Epithelial cell of proximal tubule (primary cell): Measurements from ENCODE around the gene OOSP4B. TPM values are rescaled to one million over a fixed set of nuclear protein-coding genes. Genes with fewer than 3 reads are reported as not detected.
A peak's percentile ranks its signal among the peaks of the same experiment; 100 is the strongest.
"Not testable (repeated sequence)": the region's sequence is repeated elsewhere in the genome, so short reads cannot be mapped to it uniquely, and the experiment has no call there.

Source experiments
- DNase-seq: peaks from one replicate; pipeline ENCODE4 v3.0.0-alpha.2; 2011; ENCODE audit warnings: low read depth
- H3K4me3 ChIP-seq: 2 replicates; pipeline ENCODE4 v1.5.1; 2011; ENCODE audit warnings: low read depth, mild to moderate bottlenecking, low read length
- total RNA-seq: library from RNA; depleted of rRNA; stranded (reverse); fragments of >200 nt; gene quantifications from 2 replicates; pipeline ENCODE4 v1.2.3, GENCODE V29; 2015
- TF ChIP-seq, protein P1 (sequence below): conservative IDR thresholded peaks from 2 replicates; pipeline ENCODE4 v1.5.1; 2012; ENCODE audit warnings: low read depth, mild to moderate bottlenecking, low read length

Gene OOSP4B
- total RNA-seq, 1 donor from 2014 or later = not detected

DNA sequence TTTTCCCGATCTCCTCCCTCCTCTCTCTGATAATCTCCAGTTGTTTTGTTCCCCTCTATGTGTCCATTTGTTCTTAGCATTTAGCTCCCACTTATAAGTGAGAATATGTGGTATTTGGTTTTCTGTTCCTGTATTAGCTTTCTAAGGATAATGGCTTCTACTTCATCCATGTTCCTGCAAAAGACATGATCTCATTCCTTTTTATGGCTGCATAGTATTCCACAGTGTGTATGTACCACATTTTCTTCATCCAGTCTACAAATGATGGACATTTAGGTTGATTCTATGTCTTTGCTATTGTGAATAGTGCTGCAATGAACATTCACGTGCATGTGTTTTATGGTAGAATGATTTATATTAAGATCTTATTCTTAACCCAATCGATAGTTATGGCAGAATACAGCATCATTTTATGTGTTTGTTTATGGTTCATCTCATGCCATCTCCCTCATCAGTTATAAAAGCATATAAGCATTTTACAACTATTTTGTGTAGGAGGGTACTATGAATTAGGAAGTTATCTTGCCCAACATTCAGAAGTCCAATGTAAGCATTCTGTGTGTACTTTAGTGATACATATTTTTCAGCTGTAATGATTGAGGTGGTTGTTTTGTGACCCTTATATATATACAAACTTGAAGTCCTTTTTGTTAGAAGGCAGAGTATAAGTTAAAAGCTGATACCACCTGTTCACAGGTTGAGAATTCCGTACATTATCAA lies 42.7 kb downstream of the OOSP4B start:
- no peak for DNase-seq
- H3K4me3 ChIP-seq = no peak overlapping the region
- TF ChIP-seq, protein P1, sequence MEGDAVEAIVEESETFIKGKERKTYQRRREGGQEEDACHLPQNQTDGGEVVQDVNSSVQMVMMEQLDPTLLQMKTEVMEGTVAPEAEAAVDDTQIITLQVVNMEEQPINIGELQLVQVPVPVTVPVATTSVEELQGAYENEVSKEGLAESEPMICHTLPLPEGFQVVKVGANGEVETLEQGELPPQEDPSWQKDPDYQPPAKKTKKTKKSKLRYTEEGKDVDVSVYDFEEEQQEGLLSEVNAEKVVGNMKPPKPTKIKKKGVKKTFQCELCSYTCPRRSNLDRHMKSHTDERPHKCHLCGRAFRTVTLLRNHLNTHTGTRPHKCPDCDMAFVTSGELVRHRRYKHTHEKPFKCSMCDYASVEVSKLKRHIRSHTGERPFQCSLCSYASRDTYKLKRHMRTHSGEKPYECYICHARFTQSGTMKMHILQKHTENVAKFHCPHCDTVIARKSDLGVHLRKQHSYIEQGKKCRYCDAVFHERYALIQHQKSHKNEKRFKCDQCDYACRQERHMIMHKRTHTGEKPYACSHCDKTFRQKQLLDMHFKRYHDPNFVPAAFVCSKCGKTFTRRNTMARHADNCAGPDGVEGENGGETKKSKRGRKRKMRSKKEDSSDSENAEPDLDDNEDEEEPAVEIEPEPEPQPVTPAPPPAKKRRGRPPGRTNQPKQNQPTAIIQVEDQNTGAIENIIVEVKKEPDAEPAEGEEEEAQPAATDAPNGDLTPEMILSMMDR = no peak

DNA sequence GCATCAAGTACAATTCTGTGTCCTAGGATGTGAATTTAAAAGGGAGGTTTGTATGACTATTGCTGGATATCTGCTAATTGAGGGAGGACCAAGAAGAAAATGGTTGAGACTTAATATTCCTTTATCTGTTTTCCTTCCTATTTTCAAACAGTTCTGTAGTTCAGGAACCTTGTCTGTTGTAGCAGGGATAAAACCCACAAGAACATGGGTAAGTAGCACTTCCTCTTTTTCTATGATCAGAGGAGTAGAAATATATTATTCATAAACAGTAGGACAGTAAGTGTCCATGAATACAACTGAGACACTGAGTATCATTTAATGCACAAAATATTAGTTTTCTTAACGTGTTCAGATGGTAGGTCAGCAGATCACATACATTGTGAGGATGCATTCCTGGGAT lies 47.1 kb downstream of the OOSP4B start:
- TF ChIP-seq, protein P1 = no peak
- no peak overlapping the region for H3K4me3 ChIP-seq
- no peak for DNase-seq

DNA sequence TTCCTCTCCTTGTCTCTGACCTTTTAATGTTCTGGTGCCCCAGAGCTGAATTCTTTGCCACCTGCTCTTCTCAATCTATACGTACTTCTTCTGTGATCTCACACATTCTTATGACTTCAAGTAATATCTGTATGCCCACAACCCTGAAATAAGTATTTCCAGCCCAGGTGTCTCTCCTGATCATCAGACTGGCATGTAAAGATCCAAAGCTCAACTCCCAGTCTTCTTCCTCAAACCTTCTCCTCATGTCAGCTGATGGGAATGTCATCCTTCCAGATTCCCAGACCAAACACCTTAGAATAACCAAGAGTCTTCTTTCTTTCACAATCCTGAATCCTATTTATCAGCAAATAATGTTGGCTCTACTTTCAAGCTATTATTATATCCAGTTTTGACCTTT lies 48.8 kb downstream of the OOSP4B start:
- H3K4me3 ChIP-seq = no peak overlapping the region
- TF ChIP-seq, protein P1 = no peak
- no peak for DNase-seq

DNA sequence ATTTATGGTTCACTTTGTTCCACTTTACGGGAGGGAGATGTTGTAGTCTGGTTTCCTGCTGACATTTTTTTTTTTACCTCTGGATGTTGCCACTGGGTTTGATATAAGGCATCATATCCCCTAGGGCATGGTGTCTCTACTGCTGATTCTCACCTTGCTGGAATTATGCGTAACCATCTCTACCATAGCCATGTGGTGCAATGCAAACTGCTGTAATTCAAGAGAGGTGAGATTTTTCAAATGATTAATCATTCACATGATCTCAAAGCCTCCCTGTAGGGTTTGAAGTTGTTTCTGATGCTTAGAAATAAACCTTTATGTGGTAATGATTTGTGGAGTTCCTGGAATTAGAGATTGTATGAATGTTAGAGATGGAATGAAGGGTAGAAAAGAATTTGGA lies 52.5 kb downstream of the OOSP4B start:
- no peak overlapping the region for H3K4me3 ChIP-seq
- TF ChIP-seq, protein P1 = no peak
- peak; percentile 26 for DNase-seq

DNA sequence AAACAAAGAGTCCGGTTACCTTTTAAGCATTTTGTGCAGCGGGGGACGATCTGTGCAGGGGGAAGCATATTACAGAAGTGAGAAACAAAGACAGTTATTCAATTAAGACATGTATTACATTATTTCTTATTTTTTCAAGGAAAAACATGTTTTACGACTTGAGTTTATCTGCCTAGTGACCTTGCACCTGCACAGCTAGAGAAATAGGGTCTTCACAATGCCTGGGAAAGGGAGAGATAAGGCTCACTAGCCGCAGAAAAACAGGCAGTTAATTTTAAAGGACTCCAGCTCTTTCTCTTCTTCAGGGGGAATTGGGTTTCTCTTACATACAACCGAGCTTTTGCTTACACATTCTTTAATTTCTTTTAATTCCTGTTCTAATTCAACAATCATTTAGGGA lies 54.7 kb downstream of the OOSP4B start:
- DNase-seq, H3K4me3 ChIP-seq: not testable (repeated sequence)

DNA sequence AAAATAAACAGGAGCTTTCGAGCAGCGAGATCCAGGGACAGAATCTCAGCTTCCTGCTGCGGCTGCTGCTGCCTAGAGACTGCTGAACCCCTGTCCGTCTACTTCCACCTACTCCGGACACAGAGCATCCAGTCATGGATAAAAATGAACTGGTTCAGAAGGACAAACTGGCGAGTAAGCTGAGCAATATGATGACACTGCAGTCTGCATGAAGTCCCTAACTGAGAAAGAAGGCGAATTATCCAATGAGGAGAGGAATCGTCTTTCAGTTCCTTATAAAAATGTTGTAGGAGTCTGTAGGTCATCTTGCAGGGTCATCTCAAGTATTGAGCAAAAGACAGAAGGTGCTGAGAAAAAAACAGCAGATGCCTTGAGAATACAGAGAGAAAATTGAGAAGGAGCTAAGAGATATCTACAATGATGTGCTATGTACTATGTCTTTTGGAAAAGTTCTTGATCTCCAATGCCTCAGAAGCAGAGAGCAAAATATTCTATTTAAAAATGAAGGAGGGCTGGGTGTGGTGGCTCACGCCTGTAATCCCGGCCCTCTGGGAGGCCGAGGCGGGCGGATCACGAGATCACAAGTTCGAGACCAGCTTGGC lies 60.3 kb downstream of the OOSP4B start:
- TF ChIP-seq, protein P1 = no peak
- no peak for DNase-seq
- no peak overlapping the region for H3K4me3 ChIP-seq

DNA sequence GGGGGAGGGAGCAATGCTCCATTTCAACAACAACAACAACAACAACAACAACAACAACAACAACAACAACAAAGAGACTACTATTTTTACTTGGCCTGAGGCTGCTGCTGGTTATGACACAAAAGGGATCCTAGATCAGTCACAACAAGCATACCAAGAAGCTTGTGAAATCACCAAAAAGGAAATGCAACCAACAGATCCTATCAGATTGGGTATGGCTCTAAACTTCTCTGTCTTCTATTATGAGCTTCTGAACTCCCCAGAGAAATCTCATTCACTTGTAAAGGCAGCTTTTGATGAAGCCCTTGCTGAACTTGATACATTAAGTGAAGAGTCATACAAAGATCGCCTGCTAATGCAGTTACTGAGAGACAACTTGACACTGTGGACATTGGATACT lies 61.0 kb downstream of the OOSP4B start:
- no peak for DNase-seq
- TF ChIP-seq, protein P1 = no peak
- no peak overlapping the region for H3K4me3 ChIP-seq
